Tongue (tissue), 2 donors: ENCODE measurements around the gene DDX60. TPM values are rescaled to one million over a fixed set of nuclear protein-coding genes. Genes with fewer than 3 reads are reported as not detected.
"Not testable (repeated sequence)": the region's sequence is repeated elsewhere in the genome, so short reads cannot be mapped to it uniquely, and the experiment has no call there.

ENCODE experiments used
- DNase-seq: peaks from one replicate; pipeline ENCODE4 v3.0.0-alpha.2; 2015
- total RNA-seq: library from RNA; depleted of rRNA; stranded (reverse); fragments of >200 nt; gene quantifications from one replicate; pipeline ENCODE4 v1.2.3, GENCODE V29; 2014

Gene DDX60
- total RNA-seq, 1 donor from 2014 or later, result 14.0 TPM

DNA sequence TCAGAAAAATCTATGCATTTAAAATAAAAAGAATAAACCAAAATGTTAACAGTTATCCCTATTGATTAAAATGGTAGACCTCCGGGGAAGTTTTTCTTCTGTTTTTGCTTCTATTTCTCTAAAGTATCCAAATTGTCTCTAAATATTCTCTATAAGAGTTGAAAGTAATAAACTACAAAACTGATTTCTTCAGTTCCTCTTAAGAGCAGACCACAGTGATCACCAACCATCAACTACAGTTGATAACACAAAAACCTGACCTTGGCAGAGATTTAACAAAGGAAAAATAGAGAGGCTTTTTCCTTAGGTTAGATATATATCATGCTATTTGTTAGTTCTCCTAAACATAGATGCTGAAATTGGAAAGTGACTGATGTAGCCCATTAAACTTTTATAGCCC lies 27.3 kb downstream of the DDX60 start:
- DNase-seq, result no peak

DNA sequence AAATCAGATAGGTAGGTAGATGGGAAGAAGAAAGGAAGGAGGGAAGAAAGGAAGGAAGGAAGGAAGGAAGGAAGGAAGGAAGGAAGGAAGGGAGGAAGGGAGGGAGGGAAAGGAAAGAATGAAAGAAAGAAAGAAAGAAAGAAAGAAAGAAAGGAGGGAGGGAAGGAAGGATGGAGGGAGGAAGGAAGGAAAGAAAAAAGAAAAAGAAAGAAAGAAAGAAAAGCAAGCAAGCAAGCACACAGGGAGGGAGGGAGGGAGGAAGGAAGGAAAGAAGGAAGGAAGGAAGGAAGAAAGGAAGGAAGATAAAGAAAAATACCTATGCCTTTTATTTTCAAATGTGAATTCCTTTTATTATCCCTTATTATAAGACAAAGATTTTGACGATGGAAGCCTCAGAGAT lies 32.7 kb downstream of the DDX60 start:
- not testable (repeated sequence) for DNase-seq

DNA sequence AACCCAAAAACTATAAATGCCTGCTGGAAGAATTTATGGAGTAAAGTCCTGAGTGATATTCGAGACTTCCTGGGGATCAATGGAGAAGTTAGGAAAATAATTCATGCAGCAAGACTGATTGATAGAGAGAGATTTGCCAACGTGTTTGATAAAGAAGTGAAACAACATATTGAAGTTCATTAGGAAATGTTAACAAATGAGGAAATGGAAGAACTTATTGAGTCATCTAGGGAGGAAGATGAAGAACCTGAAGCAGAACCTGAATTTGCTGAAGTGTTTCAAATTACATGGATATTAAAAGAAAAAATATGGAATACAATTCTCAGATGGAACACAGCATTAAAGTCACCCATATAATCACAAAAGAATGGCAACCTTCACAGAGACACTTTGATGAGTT lies 39.0 kb downstream of the DDX60 start:
- no peak for DNase-seq

DNA sequence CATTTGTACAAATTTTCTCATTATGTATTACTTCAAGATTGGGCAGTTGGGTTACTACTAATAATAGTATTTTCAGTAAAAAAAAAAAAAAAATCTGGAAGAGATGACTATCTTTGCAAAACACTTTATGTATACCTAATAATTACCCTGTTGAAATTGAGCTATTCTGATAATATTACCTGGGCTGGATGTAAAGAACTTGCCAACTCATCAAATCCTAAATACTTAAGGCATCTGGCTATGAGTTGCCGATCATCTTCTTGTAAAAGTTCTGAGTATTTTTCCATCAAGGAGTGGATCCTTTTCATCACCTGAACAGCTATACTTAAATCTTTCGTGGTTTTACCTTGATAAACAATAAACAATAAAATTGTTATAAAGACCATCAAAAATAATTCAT lies 42.7 kb downstream of the DDX60 start:
- no peak for DNase-seq

DNA sequence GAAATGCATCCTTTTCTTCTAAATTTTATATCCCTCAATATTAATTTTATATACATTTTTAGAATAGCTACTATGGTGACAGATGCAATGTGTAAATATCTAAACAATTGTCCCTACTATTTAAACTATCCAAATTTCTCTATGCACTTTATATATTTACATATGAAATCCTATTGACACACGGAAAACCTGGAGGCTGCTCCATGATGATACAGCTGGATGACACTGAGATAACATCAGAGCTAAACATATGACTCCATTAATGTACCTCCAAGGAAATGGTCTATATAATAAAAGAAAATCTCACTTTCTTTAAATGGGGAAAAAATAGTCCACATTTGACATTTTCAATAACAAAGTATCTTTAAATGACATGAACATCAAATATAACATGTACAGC lies 43.7 kb downstream of the DDX60 start:
- no peak for DNase-seq

DNA sequence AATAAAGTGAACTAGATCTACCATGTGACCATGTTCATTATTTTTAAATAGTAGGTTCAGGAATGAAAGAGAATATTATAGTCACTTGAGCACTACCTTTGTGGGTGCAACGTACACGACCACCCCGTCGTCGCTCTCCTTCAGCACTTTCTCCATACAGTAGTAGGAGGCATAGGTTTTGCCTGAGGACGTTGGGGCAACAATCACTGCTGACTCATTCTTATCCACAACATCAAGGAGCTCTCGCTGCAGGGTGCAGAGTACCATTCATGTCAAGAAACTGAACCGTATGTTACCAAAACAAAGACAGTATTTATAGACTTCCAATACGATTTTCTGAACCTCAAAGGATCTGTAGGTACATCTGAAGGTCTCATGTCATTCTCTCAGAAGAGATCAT lies 44.7 kb downstream of the DDX60 start:
- DNase-seq, result no peak

DNA sequence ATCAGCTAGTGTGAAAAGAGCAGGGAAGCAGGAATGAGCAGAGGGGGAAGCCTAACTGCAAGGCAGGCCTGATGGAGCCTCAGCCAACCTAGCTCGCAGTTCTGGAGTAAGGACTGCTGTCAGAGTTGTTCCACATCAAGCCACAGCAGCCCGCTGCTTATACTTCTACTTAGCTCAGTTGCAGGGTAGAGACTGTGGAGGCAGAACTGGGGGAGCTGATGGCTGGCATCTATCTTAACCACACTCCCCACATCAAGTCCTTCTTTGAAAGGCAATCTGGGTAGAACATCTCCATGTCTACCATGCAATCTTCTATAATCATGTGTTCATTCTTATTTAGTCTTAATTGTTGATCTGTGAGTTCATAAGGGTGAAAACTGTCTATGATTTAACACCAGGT lies 46.1 kb downstream of the DDX60 start:
- DNase-seq, result no peak

DNA sequence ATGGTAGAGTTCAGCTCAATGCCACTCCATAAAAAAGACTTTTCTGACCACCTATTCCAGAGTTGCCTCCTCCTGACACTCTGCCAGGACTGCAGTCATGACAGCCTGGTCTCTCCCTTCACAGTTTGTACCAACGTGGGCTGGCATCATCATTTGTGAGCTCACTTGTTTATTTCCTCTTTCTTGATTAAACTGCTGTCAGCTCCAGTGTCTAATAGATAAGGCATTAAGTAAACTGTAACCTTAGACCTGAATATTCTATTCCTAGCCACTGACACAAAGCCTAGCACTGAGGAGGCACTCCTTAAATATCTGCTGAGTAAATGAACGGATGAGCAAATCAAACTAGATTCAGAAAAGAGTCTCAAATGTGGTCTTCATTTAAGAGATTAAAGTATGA lies 48.7 kb downstream of the DDX60 start:
- DNase-seq, result no peak

DNA sequence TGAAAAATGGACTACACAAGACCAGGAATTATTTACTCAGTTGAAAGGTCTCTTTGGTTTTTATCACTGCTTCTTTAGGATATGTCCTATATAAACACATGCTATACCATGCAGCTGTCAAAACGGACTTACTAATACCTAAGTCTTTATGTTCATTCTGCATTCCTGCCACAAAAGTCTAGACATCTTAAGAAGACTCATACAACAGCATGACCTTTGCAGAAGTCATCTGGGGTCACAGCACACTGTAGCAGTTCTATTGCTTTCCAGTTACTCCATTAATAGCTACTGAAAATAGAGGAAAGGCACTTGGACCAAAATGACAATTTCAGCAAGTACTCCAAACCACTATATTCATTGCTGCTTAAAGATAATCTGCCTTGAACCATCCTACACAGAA lies 53.2 kb downstream of the DDX60 start:
- DNase-seq, result peak; percentile 14

DNA sequence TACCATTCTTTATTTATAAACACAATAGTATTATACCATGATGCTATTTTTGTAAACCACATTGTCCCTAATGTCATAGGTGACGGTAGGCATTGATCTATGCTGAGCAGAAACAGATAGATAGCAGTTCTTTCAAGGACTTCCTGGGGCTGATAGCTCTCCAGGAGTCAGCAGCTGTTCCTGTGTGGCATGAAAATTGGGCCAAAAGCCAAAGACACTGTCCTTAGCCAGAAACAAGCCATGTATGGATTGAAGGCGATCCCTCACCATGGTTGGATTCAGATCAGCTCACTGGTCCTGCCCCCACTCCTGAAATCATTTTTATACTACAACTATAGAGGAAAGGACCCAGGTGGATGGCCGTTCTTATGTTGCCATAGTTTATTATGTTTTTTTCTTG lies 53.6 kb downstream of the DDX60 start:
- DNase-seq, result peak; percentile 87

DNA sequence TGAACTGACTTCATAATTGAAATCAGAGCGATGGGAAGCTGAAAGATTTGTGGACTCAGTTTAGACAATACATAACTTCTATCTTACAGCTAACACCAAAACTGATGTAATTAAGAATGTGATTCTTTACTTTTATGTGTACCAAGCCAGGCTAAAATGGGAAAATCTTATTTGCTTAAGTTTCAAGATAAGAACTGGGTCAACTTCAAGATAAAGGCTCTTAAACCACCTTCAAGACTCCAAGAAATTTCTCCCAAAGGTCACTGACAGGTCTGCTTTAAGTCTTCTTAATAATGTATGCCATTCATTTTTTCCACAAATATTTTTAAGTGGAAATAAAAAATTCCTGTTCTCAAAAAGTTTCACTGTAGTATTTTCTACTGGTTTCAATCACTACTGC lies 55.5 kb downstream of the DDX60 start:
- no peak for DNase-seq

DNA sequence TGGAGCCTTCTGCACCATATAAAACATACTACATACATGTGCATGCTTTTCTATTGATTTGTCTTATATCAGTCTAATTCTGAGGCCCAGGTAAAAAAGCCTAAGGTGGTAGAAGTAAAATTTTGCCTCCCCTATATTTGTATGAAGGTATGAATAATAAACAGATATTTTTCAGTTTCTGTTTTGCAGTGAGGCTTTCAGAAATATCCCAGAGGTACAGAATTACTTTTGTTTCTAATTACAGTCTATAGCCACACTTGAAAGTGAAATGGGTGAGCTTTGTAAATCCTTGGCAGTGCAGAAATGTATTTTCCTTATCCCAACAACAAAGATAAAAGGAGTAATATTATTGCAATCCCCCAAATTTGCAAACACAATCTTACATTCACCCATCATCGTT lies 59.5 kb downstream of the DDX60 start:
- no peak for DNase-seq

DNA sequence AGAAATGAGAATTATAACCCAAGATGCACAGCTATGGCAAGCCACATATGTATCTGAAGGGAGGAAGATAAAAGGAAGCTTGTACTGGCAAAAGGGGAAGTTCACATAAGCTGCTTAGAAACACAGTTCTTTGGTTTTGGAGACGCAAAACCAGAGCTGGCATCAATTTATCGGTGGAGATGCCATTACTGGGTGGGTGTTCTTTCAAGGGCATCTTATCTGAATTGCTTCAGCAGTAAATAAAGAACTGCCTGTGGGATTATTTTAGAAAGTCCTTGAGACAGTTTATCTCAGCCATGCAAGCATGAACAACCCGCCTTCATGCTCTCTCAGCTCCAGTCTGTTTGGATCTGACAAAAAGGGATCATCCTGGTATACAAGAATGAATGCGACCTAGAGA lies 60.8 kb downstream of the DDX60 start:
- DNase-seq, result peak; percentile 11

DNA sequence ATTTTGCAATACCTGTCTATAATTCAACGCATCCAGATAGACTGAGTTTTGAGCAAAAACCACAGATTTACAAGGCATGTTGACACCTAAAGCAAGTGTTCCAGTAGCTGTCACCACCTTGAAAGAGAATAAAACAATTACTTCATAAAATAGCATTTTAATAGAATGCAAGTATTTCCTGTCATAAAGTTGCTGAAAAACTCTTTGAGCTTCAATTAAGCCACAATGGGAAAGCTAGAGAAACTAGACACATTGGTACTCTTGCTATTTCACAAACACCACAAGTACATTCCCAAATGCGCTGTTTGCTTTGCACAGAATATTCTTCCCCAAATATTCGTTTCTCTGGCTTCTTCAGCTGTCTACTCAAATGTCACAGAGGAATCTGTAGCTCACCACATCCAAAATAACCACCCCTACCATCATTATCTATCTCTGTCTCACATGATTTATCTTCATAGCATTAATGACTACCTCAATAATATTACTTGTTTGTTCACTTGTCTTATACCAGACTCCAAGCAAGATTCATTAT lies 70.3 kb downstream of the DDX60 start:
- no peak for DNase-seq

DNA sequence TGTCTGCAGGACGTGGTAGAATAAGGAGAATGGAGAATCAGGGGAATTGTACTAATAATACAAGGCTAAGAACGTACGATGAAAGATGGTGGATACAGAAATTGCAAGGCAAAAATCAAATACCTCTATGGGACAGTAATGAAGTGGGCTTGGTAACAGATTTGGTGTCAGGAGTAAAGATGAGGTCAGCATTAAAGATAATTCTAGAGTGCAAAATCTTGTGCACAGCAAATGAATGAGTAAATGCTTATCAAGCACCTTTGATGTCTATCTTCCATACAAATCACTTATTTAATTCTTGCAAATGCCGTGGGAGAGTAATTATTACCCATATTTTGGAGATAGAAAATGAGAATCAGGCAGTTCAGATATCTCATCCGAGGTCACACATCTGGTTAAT lies 70.9 kb downstream of the DDX60 start:
- no peak for DNase-seq

DNA sequence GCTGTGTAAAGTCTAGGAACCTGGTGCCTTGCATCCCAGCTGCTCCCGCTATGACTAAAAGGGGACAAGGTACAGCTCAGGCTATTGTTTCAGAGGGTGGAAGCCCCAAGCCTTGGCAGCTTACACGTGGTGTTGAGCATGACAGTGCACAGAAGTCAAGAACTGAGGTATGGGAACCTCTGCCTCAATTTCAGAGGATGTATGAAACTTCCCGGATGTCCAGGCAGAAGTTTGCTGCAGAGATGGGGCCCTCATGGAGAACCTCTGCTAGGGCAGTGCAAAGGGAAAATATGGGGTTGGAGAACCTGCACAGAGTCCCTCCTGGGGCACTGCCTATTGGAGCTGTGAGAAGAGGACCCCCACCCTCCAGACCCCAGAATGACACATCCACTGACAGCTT lies 76.6 kb downstream of the DDX60 start:
- DNase-seq, result no peak

DNA sequence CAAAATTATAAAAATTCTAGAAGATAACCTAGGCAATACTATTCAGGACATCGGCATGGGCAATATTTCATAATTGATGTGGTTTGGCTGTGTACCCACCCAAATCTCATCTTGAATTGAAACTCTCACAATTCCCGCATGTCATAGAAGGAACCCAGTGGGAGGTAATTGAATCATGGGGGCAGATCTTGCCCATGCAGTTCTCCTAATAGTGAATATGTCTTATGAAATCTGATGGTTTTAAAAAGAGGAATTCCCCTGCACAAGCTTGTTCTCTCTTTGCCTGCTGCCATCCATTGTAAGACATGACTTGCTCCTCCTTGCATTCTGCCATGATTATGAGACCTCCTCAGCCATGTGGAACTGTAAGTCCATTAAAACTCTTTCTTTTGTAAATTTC lies 77.7 kb downstream of the DDX60 start:
- no peak for DNase-seq

DNA sequence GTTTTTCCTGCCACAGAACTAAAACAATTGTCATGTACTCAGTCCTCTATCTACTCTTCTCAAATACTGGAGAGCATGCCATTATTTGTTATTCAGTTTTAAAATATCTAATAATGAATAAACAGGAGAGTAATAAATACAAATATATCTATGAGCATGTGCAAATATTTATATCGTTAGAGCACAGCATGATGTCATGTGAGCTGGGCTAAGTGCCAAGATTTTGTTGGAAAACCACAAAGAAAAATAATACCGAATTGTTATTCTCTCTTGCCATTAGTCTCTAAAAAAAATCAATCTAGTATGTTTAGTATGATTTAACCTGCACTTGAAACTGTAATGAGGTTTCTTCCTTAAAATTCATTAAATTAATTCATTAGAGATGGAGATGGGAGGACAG lies 97.3 kb downstream of the DDX60 start:
- peak; percentile 41 for DNase-seq

DNA sequence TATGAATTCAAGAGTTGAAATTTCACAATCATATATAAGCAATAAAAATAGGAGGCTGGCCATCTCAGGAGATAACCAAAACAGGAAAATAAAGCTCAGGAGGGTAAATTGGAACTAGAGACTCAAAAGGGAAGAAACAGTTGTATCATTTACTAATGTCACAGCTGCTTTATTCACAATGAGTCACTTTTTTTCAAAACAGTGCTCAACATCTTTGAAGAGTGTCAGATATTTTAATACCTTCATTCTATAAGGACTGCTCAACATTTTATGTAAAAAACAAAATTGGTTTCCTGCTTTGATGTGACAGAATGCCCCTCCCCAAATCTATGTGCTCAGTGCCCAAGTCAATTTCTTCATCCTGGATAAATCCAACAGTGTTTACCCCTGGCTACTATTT lies 97.7 kb downstream of the DDX60 start:
- no peak for DNase-seq

DNA sequence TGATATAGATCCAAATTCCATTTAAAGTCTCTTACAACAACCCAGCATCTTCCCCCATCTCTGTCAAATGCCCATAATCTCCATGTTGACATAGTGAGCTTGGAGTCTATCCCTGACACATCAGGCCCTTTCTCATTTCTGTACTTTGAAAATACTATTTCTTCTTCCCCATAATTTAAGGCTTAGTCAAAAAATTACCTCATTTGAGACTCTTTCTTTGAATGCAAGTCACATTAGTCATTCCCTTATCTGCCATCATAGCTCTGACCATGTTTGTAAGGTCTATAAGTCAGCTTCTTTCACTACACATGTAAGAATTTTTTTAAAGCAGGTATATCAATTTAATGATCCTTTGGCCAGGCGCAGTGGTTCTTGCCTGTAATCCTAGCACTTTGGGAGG lies 99.9 kb downstream of the DDX60 start:
- DNase-seq, result no peak

DNA sequence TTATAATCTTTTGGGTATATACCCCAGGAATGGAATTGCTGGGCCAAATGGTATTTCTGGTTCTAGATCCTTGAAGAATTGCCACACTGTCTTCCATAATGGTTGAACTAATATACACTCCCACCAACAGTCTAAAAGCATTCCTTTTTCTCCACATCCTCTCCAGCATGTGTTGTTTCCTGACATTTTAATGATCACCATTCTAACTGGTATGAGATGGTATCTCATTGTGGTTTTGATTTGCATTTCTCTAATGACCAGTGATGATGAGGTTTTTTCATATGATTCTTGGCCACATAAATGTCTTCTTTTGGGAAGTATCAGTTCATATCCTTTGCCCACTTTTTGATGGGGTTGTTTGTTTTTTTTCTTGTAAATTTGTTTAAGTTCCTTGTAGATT lies 105.0 kb downstream of the DDX60 start:
- DNase-seq, result not testable (repeated sequence)

DNA sequence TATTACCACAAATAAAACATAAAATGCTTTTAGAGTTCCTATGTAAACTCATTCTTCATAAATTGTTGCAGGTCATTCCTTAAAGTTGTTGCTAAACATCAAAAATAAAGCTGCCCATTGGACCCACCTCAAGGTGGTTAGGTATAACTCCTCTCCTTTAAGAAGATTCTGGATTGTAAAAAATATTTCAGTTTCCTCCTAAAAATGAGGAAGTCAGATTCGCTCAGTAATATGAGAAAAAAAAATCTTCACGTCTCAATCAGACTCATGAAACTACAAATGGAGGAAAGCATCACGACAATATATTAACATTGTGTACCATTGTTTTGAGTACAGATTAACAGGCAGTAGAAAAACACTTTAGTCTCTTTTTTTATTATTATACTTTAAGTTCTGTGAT lies 105.9 kb downstream of the DDX60 start:
- DNase-seq, result no peak

DNA sequence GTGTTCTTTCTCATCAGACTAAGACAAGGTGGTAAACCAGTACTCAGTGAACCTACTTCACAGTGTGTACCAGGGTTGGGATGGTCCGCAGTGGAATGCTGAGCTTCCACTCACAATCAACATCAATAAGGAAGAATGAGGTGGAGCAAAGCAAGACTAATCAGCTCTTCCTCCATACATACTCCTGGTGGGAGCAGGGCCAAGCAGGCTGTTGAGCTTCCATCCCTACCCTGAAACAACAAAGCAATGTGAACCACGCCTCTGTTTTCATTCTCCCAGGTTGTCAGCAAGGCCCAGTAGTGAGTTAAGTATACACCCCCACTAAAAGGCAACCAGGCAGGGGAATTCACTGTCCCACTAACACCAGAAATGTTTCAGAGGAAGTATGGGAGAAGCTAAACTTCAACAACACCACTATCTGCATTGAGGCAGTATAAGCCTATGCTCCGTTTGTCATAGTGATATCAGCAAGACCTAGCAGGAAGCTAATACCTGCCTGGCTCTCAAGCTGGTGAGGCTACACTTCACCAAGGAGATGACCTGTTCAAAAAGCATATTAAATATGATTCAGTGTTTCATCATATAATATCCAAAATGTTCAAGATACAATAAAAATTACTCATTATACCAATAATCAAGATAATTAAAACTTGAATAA lies 109.5 kb downstream of the DDX60 start:
- no peak for DNase-seq

DNA sequence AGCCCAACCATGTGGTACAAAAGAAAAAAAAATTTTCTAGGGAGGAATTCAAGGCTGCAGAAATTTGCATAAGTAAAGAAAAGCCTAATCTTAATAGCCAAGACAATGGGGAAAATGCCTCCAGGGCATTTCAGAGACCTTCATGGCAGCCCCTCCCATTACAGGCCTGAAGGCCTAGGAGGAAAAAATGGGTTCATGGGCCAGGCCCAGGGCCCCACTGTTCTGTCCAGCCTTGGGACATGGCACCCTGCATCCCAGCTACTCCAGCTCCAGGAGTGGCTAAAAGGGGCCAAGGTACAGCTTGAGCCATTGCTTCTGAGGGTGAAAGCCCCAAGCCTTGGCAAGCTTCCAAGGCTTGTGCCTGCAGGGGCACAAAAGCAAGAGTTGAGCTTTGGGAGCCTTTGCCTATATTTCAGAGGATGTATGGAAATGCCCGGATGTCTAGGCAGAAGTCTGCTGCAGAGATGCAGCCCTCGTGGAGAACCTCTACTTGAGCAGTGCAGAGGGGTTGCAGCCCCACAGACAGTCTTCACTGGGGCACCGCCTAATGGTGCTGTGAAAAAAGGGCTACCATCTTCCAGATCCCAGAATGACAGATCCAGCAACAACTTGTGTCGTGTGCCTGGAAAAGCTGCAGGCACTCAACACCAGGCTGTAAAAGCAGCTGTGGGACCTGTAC lies 115.2 kb downstream of the DDX60 start:
- DNase-seq, result no peak
